ENCODE measurements around the gene GABBR2.
A peak's percentile ranks its signal among the peaks of the same experiment; 100 is the strongest.

The GABBR2 gene

GRCh38 chr9:98370300-98370975, 338.3 kb downstream of the GABBR2 start:
- no peak for DNase-seq (ENCODE audit: low spot score)

DNA sequence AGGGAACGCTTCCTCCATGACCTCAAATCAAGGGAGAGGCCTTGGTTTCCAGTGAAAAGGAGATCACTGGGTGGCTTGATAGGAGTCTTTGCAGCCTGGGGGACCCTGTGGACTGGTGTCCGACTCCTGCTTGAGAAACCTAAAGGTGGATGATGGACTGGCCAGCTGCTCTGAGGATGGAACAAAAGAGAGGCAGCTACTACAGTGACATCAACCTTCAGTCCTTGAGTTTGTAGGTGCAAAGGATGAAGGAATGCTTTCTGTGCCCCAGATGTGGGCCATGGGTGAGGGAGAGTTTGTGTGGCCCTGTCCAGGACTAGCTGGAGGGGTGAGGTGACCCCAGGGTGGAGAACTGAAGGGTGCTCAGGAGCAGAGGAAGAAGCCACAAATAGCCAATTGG, 338.8 kb downstream of the GABBR2 start:
- no peak for DNase-seq (ENCODE audit: low spot score)

DNA sequence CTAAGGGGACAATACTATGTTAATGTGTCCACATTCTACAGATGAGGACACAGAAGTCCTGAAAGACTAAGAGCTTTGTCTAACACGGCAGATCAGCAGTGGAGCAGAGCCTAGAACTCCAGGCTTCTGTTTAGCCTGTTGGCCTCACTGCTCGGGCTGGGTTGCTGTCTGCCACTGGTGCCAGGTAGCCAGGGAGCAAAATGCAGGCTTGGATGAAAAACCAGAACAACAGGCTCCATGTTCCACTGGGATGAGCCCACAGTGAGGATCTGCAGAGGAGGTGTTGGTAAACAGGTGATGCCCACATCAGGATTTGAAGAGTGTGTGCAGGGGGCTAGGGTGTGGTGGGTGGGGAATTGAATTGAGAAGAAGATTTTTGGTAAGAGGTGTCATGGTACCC, 339.3 kb downstream of the GABBR2 start:
- DNase-seq (ENCODE audit: low spot score), result no peak

DNA sequence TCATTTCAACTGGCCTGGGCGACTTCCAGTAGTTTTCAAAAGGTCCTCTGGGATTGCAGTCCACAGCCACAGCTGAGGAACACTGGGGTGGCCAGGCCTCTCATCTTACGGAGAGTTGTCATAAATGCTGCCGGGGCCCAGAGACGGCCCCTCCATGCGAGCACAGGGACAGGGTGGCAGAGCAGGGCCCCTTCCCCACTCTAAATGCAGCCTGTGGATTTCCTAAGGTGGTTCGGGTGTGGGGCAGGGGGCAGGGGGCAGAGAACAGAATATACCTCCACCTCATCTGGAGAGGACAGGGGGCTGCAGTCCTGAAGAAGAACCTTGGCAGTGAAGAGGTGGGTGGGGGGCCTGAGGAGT, 339.7 kb downstream of the GABBR2 start:
- no peak for DNase-seq (ENCODE audit: low spot score)

DNA sequence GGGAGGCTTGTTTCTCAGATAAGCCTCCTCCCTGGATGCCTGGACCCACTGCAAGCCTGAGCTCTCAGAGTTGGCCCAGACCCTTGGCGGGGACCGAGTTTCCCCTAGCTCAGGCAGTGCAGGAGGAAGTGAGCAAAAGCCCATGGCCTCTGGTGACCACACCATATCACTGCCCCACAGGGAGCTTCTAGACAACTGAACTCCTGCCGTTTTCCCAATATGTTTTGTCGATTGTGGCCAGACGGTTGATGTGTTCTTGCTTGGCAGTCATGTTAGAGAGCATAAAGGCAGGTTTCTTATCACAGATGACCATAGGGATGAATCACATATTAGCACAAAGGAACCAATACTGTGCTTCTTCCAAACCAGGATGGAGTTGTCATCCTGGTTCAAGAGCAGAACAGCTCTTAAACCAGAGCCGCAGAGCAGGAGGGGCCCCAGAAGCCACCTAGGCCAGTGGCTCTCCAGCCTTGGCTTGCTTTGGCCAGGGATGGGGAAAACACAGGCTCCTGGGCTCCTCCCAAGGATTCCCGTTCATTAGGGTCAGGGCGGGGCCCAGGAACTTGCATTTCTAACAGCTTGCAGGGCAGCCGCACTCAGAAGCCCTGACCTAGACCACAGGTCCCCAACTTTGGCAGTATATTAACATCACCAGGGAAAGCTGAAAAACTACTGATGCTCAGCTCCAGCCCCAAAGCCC, 340.2 kb downstream of the GABBR2 start:
- DNase-seq (ENCODE audit: low spot score), result no peak

GRCh38 chr9:98367923-98368322, 340.8 kb downstream of the GABBR2 start:
- DNase-seq (ENCODE audit: low spot score), result no peak

DNA sequence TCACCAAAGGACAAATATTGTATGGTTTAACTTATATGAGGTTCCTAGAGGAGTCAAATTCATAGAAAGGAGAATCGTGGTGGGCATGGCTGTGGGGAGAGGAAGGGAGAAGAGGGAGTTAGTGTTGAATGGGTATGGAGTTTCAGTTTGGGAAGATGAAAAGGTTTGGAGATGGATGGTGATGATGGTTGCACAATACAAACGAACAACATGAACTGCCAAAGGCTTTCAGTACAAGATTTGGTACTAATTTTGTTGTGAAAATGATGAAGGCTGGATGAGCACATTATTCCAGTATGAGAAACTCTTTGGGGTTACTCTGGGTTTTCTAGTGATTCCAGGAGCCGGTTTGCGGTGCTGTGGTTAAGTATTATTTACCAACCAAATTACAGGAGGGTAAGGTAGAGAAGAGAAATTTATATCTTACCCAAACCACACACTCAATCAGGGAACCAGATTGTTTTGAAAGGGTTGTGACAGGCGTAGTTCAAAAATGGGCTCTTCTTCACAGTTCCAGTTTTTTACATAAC, 341.3 kb downstream of the GABBR2 start:
- DNase-seq (ENCODE audit: low spot score), result no peak

- no peak for DNase-seq (ENCODE audit: low spot score)
Measured at GRCh38 chr9:98365781-98366180, 343.0 kb downstream of the GABBR2 start.

GRCh38 chr9:98365227-98365669, 343.5 kb downstream of the GABBR2 start:
- DNase-seq (ENCODE audit: low spot score), result peak; percentile 62

DNA sequence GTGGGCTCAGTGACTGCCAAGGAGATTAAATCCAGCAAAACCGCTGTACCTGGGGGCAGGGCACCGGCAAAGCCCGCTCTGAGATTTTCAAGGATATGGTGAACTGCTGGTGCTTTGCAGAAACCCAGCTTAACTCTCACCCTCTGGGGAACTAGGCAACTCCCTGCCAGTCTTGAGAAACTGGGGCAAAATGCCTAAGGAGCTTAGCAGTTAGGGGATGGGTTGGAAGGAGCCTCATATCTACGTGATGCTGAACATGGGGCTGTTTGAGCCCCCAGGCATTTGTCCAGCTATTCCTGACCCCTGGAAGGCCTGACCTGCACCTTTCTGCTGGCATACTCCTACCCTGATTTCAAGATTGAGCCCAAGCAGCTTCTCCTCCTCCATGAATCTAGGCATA, 344.6 kb downstream of the GABBR2 start:
- DNase-seq (ENCODE audit: low spot score), result no peak

GRCh38 chr9:98363644-98364043, 345.1 kb downstream of the GABBR2 start:
- DNase-seq (ENCODE audit: low spot score), result no peak

- DNase-seq (ENCODE audit: low spot score), result no peak
Measured at GRCh38 chr9:98362624-98363252, 346.0 kb downstream of the GABBR2 start.

GRCh38 chr9:98361645-98362044, 347.1 kb downstream of the GABBR2 start:
- no peak for DNase-seq (ENCODE audit: low spot score)

GRCh38 chr9:98360176-98360708, 348.5 kb downstream of the GABBR2 start:
- no peak for DNase-seq (ENCODE audit: low spot score)

DNA sequence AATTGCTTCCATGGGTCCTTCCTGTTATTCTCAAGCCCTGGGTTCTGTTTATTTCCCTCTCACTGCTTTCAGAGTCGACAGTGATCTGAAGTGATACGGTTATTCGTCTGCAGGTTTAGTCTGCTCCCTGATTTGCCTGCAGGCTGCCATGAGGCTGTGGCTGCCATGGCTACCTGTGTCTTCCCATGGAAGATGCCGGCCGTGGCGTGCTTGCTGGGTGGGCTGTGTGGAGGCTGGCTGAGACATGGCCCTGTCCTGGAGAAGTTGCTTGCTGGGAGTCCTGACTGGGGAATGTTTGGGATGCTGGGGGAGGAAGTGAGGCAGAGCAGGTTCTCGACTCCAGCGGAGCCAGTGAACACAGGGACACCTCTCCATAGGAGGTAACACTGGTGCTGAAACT, 349.2 kb downstream of the GABBR2 start:
- DNase-seq (ENCODE audit: low spot score), result no peak

GRCh38 chr9:98357921-98358535, 350.7 kb downstream of the GABBR2 start:
- DNase-seq (ENCODE audit: low spot score), result no peak

DNA sequence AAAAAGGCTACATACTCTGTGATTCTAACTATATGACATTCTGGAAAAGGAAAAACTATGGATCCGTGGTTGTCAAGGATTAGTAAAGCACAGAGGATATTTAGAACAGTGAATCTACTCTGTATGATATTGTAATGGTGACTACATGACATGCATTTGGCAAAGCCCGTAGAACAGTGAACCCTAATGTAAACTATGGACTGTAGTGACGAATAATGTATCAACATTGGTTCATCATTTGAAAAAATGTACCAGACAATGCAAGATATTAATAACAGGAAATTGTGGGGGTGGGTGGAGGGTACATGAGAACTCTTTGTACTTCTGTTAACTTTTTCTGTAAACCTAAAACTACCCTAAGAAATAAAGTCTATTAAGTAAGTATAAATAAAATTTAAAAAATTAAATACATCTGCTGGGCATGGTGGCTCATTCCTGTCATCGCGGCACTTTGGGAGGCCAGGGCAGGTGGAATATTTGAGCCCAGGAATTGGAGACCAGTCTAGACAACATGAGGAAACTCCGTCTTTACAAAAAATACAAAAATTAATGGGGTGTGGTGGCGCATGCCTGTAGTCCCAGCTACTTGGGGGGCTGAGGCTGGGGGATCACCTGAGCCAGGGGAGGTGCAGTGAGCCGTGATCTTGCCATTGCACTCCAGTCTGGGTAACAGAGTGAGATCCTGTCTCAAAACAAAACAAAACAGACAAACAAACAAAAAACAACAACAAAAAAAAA, 351.6 kb downstream of the GABBR2 start:
- no peak for DNase-seq (ENCODE audit: low spot score)

GRCh38 chr9:98356326-98356725, 352.4 kb downstream of the GABBR2 start:
- DNase-seq (ENCODE audit: low spot score), result no peak

DNA sequence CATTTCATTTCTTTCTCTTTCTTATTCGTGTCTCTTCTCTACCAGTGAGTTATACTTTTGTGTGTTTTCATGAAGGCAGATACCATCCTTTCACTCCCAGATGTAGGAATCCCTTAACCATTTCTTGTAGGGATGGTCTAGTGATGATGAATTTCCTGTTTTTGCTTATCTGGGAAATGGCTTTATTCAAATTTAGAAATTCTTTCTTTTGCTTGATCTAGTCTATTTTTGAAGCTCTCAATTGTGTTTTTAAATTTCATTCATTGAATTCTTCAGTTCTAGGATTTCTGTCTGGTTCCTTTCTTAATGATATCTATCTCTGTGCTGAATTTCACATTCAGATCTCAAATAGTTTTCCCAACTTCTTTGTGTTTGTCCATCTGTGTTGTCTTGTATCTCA, 357.4 kb downstream of the GABBR2 start:
- no peak for DNase-seq (ENCODE audit: low spot score)

DNA sequence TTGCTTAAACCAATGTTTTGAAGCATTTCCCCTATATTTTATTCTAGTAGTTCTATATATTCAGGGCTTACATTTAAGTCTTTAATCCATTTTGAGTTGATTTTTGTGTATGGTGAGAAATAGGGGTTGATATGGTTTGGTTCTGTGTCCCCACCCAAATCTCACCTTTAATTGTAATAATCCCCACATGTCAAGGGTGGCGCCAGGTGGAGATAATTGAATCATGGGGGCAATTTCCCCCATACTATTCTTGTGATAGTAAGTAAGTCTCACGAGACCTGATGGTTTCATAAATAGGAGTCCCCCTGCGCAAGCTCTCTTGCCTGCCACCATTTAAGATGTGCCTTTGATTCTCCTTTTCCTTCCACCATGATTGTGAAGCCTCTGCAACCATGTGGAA, 361.1 kb downstream of the GABBR2 start:
- no peak for DNase-seq (ENCODE audit: low spot score)

DNA sequence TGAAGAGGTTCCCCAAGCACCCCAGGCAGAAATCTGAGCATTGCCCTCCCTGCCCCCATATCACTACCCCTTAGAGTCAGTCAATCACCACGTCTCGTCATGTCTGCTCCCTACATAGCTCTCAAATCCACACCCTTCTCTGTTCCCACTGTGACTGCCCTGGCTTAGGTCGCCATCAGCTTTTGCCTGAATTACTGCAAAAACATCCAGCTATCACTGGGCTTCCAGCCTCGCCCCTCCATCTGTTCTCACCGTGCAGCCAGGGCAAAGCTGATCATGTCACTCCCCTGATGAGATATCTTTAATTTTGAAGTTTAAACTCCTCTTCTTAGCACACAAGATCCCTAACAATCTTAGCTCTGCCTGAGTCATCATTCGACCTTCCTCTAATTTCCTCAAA, 363.7 kb downstream of the GABBR2 start:
- no peak for DNase-seq (ENCODE audit: low spot score)

DNA sequence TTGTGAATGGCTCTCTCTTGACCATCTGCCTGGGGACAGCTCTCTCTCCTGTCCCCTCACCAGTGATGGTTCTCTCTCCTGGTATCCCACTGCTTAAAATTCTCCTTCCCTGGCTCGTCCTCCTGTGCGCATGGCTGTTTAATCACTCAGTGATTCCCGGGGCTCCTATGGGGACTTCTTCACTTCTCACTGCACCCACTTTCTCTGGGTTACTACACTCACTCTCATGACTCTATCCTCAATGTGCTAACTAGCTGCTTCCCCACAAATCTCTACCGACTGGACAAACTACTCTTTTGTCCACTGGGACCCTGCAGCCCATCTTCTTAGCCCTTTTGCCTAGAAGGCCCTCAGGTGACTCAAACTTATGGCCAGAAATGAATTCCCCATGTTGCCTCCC, 364.2 kb downstream of the GABBR2 start:
- no peak for DNase-seq (ENCODE audit: low spot score)
